ENCODE measurements around the gene DCTD. TPM values are rescaled to one million over a fixed set of nuclear protein-coding genes. Genes with fewer than 3 reads are reported as not detected.

Gene DCTD
- polyA plus RNA-seq, 1 donor, result 66.2 TPM

GRCh38 chr4:182869697-182870096 lies 47.5 kb downstream of the DCTD start:
- DNase-seq, result no peak

- DNase-seq, result no peak
These were observed 50.4 kb downstream of the DCTD start for GRCh38 chr4:182866746-182867145.

- no peak for DNase-seq
These were observed 53.7 kb downstream of the DCTD start for GRCh38 chr4:182863501-182863900.

- DNase-seq, result no peak
These were observed 54.3 kb downstream of the DCTD start for GRCh38 chr4:182862921-182863320.

GRCh38 chr4:182862141-182862875 lies 54.9 kb downstream of the DCTD start:
- DNase-seq, result no peak

- DNase-seq, result no peak
These were observed 55.8 kb downstream of the DCTD start for GRCh38 chr4:182861346-182861745.

- no peak for DNase-seq
These were observed 57.5 kb downstream of the DCTD start for GRCh38 chr4:182859730-182860129.

- DNase-seq, result no peak
These were observed 58.5 kb downstream of the DCTD start for GRCh38 chr4:182858711-182859110.

GRCh38 chr4:182856862-182857261 lies 60.3 kb downstream of the DCTD start:
- DNase-seq, result no peak

GRCh38 chr4:182855877-182856276 lies 61.3 kb downstream of the DCTD start:
- no peak for DNase-seq

GRCh38 chr4:182855312-182855711 lies 61.9 kb downstream of the DCTD start:
- DNase-seq, result no peak

- no peak for DNase-seq
These were observed 62.7 kb downstream of the DCTD start for GRCh38 chr4:182854466-182854865.

GRCh38 chr4:182853731-182854330 lies 63.4 kb downstream of the DCTD start:
- no peak for DNase-seq

- no peak for DNase-seq
These were observed 68.5 kb downstream of the DCTD start for GRCh38 chr4:182848685-182849084.

GRCh38 chr4:182847576-182848450 lies 69.4 kb downstream of the DCTD start:
- no peak for DNase-seq

GRCh38 chr4:182846036-182846435 lies 71.2 kb downstream of the DCTD start:
- no peak for DNase-seq

GRCh38 chr4:182845618-182846017 lies 71.6 kb downstream of the DCTD start:
- DNase-seq, result no peak

- no peak for DNase-seq
These were observed 73.3 kb downstream of the DCTD start for GRCh38 chr4:182843808-182844325.

- no peak for DNase-seq
These were observed 74.3 kb downstream of the DCTD start for GRCh38 chr4:182842759-182843390.

- DNase-seq, result no peak
These were observed 75.0 kb downstream of the DCTD start for GRCh38 chr4:182842104-182842600.

GRCh38 chr4:182840108-182840507 lies 77.1 kb downstream of the DCTD start:
- DNase-seq, result no peak

Measured in hindlimb muscle (tissue), 1 donor.